Progenitor cell of endocrine pancreas (in vitro differentiated cells): ENCODE results near the gene AXIN1. TPM values are rescaled to one million over a fixed set of nuclear protein-coding genes. Genes with fewer than 3 reads are reported as not detected.

ENCODE experiments used
- DNase-seq: peaks from one replicate; pipeline ENCODE4 v3.0.0; 2021; ENCODE audit warnings: low spot score; ENCODE audit not compliant: unreplicated experiment
- H3K27ac Mint-ChIP-seq: 2 replicates; pipeline ENCODE4 v1.8.0; 2021; ENCODE audit warnings: mild to moderate bottlenecking, moderate library complexity, mixed read lengths
- H3K27me3 Mint-ChIP-seq: 2 replicates; pipeline ENCODE4 v1.8.0; 2021; ENCODE audit warnings: mixed read lengths
- H3K36me3 Mint-ChIP-seq: 2 replicates; pipeline ENCODE4 v1.8.0; 2022; ENCODE audit warnings: mixed read lengths; ENCODE audit not compliant: insufficient read depth
- H3K4me1 Mint-ChIP-seq: 2 replicates; pipeline ENCODE4 v1.8.0; 2021; ENCODE audit warnings: low read depth, mixed read lengths
- H3K4me3 Mint-ChIP-seq: 2 replicates; pipeline ENCODE4 v1.8.0; 2021; ENCODE audit warnings: low read depth, mild to moderate bottlenecking, moderate library complexity, mixed read lengths
- H3K9me3 Mint-ChIP-seq: 2 replicates; pipeline ENCODE4 v1.8.0; 2021; ENCODE audit warnings: low read depth, mixed read lengths
- CTCF ChIP-seq: fragments of 200-600 bp; sonication (generic); IDR thresholded peaks from one replicate; pipeline ENCODE4 v1.5.0; 2021; ENCODE audit warnings: antibody characterized with exemption, mild to moderate bottlenecking; ENCODE audit not compliant: unreplicated experiment
- total RNA-seq: library from RNA; stranded (reverse); gene quantifications from 2 replicates; pipeline ENCODE4 v1.2.1, GENCODE V29; 2021

Gene AXIN1
- total RNA-seq, 1 donor from 2014 or later = 34.4 TPM

GRCh38 chr16:301950-302349, 50.6 kb downstream of the AXIN1 start:
- H3K27ac Mint-ChIP-seq = no peak overlapping the region
- H3K9me3 Mint-ChIP-seq = no peaks in the 10 kb centered on the region
- DNase-seq = no peak
- H3K4me3 Mint-ChIP-seq = no peak overlapping the region
- no peaks in the 10 kb centered on the region for H3K4me1 Mint-ChIP-seq
- H3K36me3 Mint-ChIP-seq = peaks cover 4% of the 10 kb centered on the region
- TF ChIP-seq CTCF = no peak
- H3K27me3 Mint-ChIP-seq = no peaks in the 10 kb centered on the region

GRCh38 chr16:301235-301634, 51.3 kb downstream of the AXIN1 start:
- TF ChIP-seq CTCF = no peak

GRCh38 chr16:297832-298231, 54.7 kb downstream of the AXIN1 start:
- Mint-ChIP-seq H3K9me3 (no peaks in the 10 kb centered on the region), H3K27me3 (no peaks in the 10 kb centered on the region), H3K27ac (no peak overlapping the region), H3K4me3 (no peak overlapping the region), H3K36me3 (peaks cover 3% of the 10 kb centered on the region), H3K4me1 (no peaks in the 10 kb centered on the region)
- DNase-seq = no peak
- TF ChIP-seq CTCF = no peak

More at GRCh38 chr16:301235-301634, 51.3 kb downstream of the AXIN1 start:
- H3K9me3 Mint-ChIP-seq = no peaks in the 10 kb centered on the region
- H3K4me3 Mint-ChIP-seq = no peak overlapping the region
- H3K27me3 Mint-ChIP-seq = no peaks in the 10 kb centered on the region
- no peak for DNase-seq
- no peaks in the 10 kb centered on the region for H3K4me1 Mint-ChIP-seq
- peaks cover 4% of the 10 kb centered on the region for H3K36me3 Mint-ChIP-seq
- no peak overlapping the region for H3K27ac Mint-ChIP-seq

GRCh38 chr16:296806-297510, 55.6 kb downstream of the AXIN1 start:
- Mint-ChIP-seq H3K27ac (no peak overlapping the region), H3K36me3 (peaks cover 6% of the 10 kb centered on the region), H3K27me3 (no peaks in the 10 kb centered on the region), H3K4me3 (no peak overlapping the region), H3K9me3 (no peaks in the 10 kb centered on the region), H3K4me1 (no peaks in the 10 kb centered on the region)
- DNase-seq = no peak
- no peak for TF ChIP-seq CTCF

GRCh38 chr16:296276-296675, 56.2 kb downstream of the AXIN1 start:
- no peak for TF ChIP-seq CTCF
- no peak overlapping the region for H3K4me3 Mint-ChIP-seq
- no peaks in the 10 kb centered on the region for H3K4me1 Mint-ChIP-seq
- peaks cover 6% of the 10 kb centered on the region for H3K36me3 Mint-ChIP-seq
- DNase-seq = no peak
- no peaks in the 10 kb centered on the region for H3K9me3 Mint-ChIP-seq
- no peak overlapping the region for H3K27ac Mint-ChIP-seq
- no peaks in the 10 kb centered on the region for H3K27me3 Mint-ChIP-seq
